B cell (primary cell): Measurements from ENCODE around the gene MYO1H. TPM values are rescaled to one million over a fixed set of nuclear protein-coding genes. Genes with fewer than 3 reads are reported as not detected.
"Not testable (repeated sequence)": the region's sequence is repeated elsewhere in the genome, so short reads cannot be mapped to it uniquely, and the experiment has no call there.

ENCODE experiments used
- ATAC-seq: fragments of 200-7000 bp; cut with Tn5 transposase; one replicate; pipeline ENCODE4 v1.10.0; 2021; ENCODE audit warnings: low read depth, mild to moderate bottlenecking, moderate number of reproducible peaks, moderate library complexity
- CTCF ChIA-PET: fragments of 350-600 bp; sonication (Branson Sonifier 250); formaldehyde crosslinking; loops from one replicate; lab custom pipeline; 2021; ENCODE audit warnings: antibody characterized with exemption, inconsistent platforms; lab: Charles Lee
- POLR2A ChIA-PET: fragments of 350-600 bp; sonication (Branson Sonifier 250); formaldehyde crosslinking; loops from one replicate; lab custom pipeline; 2021; ENCODE audit warnings: antibody characterized with exemption; lab: Charles Lee
- DNase-seq: peaks from one replicate; pipeline ENCODE4 v3.0.0; 2013
- H2AFZ ChIP-seq: 2 replicates; pipeline ENCODE4 v1.6.1; 2012; ENCODE audit warnings: mild to moderate bottlenecking, low read depth, low read length; ENCODE audit not compliant: insufficient read depth, poor library complexity, severe bottlenecking
- H3K27ac ChIP-seq, 2 donors: 1 replicate in 1 of 2; 2 replicates in 1 of 2; pipeline ENCODE4 v1.5.1; 2012 to 2013; ENCODE audit warnings: low read length in 2 of 2, mild to moderate bottlenecking in 2 of 2, moderate library complexity in 1 of 2
- H3K27me3 ChIP-seq, 4 experiments: fragments of 200-600 bp in 1 of 4; sonication (generic) in 1 of 4; replicated peaks in 1 of 4; 1 replicate in 2 of 4; 2 replicates in 2 of 4; pipeline versions ENCODE4 v1.6.1 to v1.7.0; 2013 to 2016; ENCODE audit warnings: low read length in 3 of 4, mild to moderate bottlenecking in 2 of 4, mixed read lengths in 1 of 4, moderate library complexity in 1 of 4; ENCODE audit not compliant: insufficient read depth in 4 of 4, control insufficient read depth in 3 of 4; ENCODE audit errors: control extremely low read depth in 1 of 4
- H3K36me3 ChIP-seq, 2 experiments: replicated peaks in 1 of 2; 1 replicate in 1 of 2; 2 replicates in 1 of 2; pipeline versions ENCODE4 v1.6.1 to v1.7.1; 2013; ENCODE audit warnings: low read length in 1 of 2; ENCODE audit not compliant: insufficient read depth in 2 of 2, control insufficient read depth in 1 of 2; ENCODE audit errors: control extremely low read depth in 1 of 2, extremely low read depth in 1 of 2
- H3K4me1 ChIP-seq, 2 donors: fragments of 200-600 bp in 1 of 2; sonication (generic) in 1 of 2; 1 replicate in 1 of 2; 2 replicates in 1 of 2; pipeline versions ENCODE4 v1.5.1 to v1.6.1; 2013 to 2017; ENCODE audit warnings: low read length in 2 of 2; ENCODE audit not compliant: control insufficient read depth in 2 of 2, insufficient read depth in 2 of 2
- H3K4me2 ChIP-seq: replicated peaks from 2 replicates; pipeline ENCODE3; 2012; ENCODE audit warnings: mild to moderate bottlenecking, low read depth, low read length; ENCODE audit not compliant: poor library complexity, severe bottlenecking
- H3K4me3 ChIP-seq, 5 experiments: fragments of 200-600 bp in 1 of 5; sonication (generic) in 1 of 5; 1 replicate in 3 of 5; 2 replicates in 2 of 5; pipeline versions ENCODE4 v1.5.1 to v1.7.0; 2011 to 2016; ENCODE audit warnings: low read length in 4 of 5, mild to moderate bottlenecking in 4 of 5, low read depth in 2 of 5, control low read depth in 1 of 5, moderate library complexity in 1 of 5; ENCODE audit not compliant: insufficient read depth in 1 of 5; ENCODE audit errors: control extremely low read depth in 1 of 5, extremely low read depth in 1 of 5
- H3K79me2 ChIP-seq: fragments of 200-600 bp; sonication (generic); one replicate; pipeline ENCODE4 v1.6.0; 2016; ENCODE audit warnings: low read length; ENCODE audit not compliant: control insufficient read depth, insufficient read depth
- H3K9ac ChIP-seq: fragments of 200-600 bp; sonication (generic); 2 replicates; pipeline ENCODE4 v1.6.1; 2017; ENCODE audit warnings: mild to moderate bottlenecking, low read length, moderate library complexity
- H3K9me3 ChIP-seq, 3 donors: one replicate each; pipeline versions ENCODE4 v1.6.1 to v1.7.1; 2013; ENCODE audit warnings: low read length in 2 of 3; ENCODE audit not compliant: control insufficient read depth in 2 of 3, insufficient read depth in 1 of 3; ENCODE audit errors: control extremely low read depth in 1 of 3
- H4K20me1 ChIP-seq: 2 replicates; pipeline ENCODE4 v1.6.0; 2012; ENCODE audit warnings: mild to moderate bottlenecking, low read length; ENCODE audit not compliant: insufficient read depth, control insufficient read depth, poor library complexity, severe bottlenecking
- H3K27ac Mint-ChIP-seq: one replicate; pipeline ENCODE4 v1.8.0; 2021; ENCODE audit warnings: mixed read lengths
- H3K27me3 Mint-ChIP-seq: one replicate; pipeline ENCODE4 v1.8.0; 2021; ENCODE audit warnings: mixed read lengths
- H3K4me1 Mint-ChIP-seq: one replicate; pipeline ENCODE4 v1.8.0; 2021; ENCODE audit warnings: mixed read lengths
- H3K4me3 Mint-ChIP-seq: one replicate; pipeline ENCODE4 v1.8.0; 2021; ENCODE audit warnings: mixed read lengths
- H3K9me3 Mint-ChIP-seq: one replicate; pipeline ENCODE4 v1.8.0; 2022; ENCODE audit warnings: mixed read lengths; ENCODE audit not compliant: insufficient read depth
- EZH2 ChIP-seq: IDR thresholded peaks from 2 replicates; pipeline ENCODE4 v1.6.1; 2012; ENCODE audit warnings: borderline replicate concordance, low read depth, mild to moderate bottlenecking, moderate library complexity, low read length; ENCODE audit not compliant: insufficient read depth, poor library complexity, severe bottlenecking
- WGBS: methylation state at CpG from one replicate; pipeline ENCODE4 v1.1.5; 2013; ENCODE audit warnings: missing lambda C conversion rate; ENCODE audit not compliant: insufficient coverage; 5-methylcytosine and 5-hydroxymethylcytosine counted together
- intact Hi-C: fragments of 100-400 bp; cut with micrococcal nuclease; formaldehyde crosslinking; loops from one replicate; pipeline ENCODE4 v1.10.0; 2022
- polyA plus RNA-seq: library from polyadenylated mRNA; depleted of rRNA; stranded (reverse); fragments of >200 nt; gene quantifications from 2 replicates; pipeline ENCODE4 v1.2.3, GENCODE V29; 2012
- total RNA-seq, 2 donors: library from RNA; stranded (reverse); fragments of 120-200 nt in 1 of 2; gene quantifications; 1 replicate in 1 of 2; 2 replicates in 1 of 2; pipeline versions ENCODE4 v1.2.3 to v1.2.4, GENCODE V29; 2013 to 2022
- TF ChIP-seq, protein P1 (sequence below): fragments of 200-600 bp; IDR thresholded peaks from one replicate; pipeline ENCODE4 v1.8.0; 2022; ENCODE audit warnings: antibody characterized with exemption, mild to moderate bottlenecking

MYO1H gene
- total and polyA plus RNA-seq, 2 donors (not counting 1 experiment from before 2014, with no cell fraction given), result not detected

DNA sequence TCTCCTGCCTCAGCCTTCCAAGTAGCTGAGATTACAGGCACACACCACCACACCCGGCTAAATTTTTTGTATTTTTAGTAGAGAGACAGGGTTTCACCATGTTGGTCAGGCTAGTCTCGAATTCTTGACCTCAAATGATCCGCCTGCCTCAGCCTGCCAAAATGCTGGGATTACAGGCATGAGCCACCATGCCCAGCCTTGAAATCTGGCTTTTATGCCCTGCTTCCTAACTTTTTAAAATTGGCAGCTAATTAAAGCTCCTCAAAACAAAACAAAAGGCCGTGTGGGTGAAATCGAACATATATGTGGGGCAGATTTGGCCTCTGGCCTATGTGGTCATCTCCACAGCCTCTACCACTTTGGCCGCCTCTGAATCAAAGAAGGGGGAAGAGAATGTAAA is 91.5 kb downstream of the MYO1H start:
- ATAC-seq (no peak), DNase-seq (no peak)
- WGBS, result 92% methylated on average over 2 of the region's 6 CpGs
- TF ChIP-seq EZH2, result no peak
- TF ChIP-seq, protein P1, sequence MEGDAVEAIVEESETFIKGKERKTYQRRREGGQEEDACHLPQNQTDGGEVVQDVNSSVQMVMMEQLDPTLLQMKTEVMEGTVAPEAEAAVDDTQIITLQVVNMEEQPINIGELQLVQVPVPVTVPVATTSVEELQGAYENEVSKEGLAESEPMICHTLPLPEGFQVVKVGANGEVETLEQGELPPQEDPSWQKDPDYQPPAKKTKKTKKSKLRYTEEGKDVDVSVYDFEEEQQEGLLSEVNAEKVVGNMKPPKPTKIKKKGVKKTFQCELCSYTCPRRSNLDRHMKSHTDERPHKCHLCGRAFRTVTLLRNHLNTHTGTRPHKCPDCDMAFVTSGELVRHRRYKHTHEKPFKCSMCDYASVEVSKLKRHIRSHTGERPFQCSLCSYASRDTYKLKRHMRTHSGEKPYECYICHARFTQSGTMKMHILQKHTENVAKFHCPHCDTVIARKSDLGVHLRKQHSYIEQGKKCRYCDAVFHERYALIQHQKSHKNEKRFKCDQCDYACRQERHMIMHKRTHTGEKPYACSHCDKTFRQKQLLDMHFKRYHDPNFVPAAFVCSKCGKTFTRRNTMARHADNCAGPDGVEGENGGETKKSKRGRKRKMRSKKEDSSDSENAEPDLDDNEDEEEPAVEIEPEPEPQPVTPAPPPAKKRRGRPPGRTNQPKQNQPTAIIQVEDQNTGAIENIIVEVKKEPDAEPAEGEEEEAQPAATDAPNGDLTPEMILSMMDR, result no peak
- Mint-ChIP-seq H3K4me1 (no peaks in the 10 kb centered on the region), H3K9me3 (no peaks in the 10 kb centered on the region), H3K27ac (no peak overlapping the region), H3K27me3 (no peaks in the 10 kb centered on the region), H3K4me3 (no peak overlapping the region)
- ChIA-PET POLR2A (no interaction called here), CTCF (interaction anchor here (0.6 kb wide), 1 partner anchor 12 kb away, joined by 4 read pairs; no protein-coding TSS in a partner anchor)
- no peaks in the 10 kb centered on the region for H3K27me3 ChIP-seq
- H3K27ac ChIP-seq, result no peak overlapping the region
- no peaks in the 10 kb centered on the region for H3K4me1 ChIP-seq
- no peak overlapping the region for H3K4me3 ChIP-seq
- H3K36me3 ChIP-seq, result no peaks in the 10 kb centered on the region
- H2AFZ ChIP-seq, result no peak overlapping the region
- no peaks in the 10 kb centered on the region for H3K9me3 ChIP-seq
- no peaks in the 10 kb centered on the region for H3K79me2 ChIP-seq
- no peak overlapping the region for H3K4me2 ChIP-seq
- intact Hi-C loops, result no loop called here
- no peaks in the 10 kb centered on the region for H4K20me1 ChIP-seq
- H3K9ac ChIP-seq, result no peak overlapping the region

DNA sequence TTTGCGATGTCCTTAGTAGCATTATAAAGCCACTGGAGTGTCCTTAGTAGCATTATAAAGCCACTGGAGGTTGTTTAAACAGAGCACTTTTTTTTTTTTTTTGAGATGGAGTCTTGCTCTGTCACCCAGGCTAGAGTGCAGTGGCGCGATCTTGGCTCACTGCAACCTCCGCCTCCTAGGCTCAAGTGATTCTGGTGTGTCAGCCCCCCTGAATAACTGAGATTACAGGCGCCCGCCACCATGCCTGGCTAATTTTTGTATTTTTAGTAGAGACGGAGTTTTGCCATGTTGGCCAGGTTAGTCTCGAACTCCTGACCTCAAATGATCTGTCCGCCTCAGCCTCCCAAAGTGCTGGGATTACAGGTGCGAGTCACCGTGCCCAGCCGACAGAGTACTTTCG is 92.3 kb downstream of the MYO1H start:
- POLR2A ChIA-PET, intact Hi-C loops, H3K36me3 ChIP-seq, H3K79me2 ChIP-seq, H3K4me1 ChIP-seq, H3K4me2 ChIP-seq, H3K27me3 ChIP-seq, H3K9ac ChIP-seq, H2AFZ ChIP-seq, H3K27me3 Mint-ChIP-seq, H3K4me1 Mint-ChIP-seq, H3K4me3 ChIP-seq, DNase-seq, H3K4me3 Mint-ChIP-seq, H3K27ac Mint-ChIP-seq, H3K27ac ChIP-seq, H4K20me1 ChIP-seq, H3K9me3 ChIP-seq, ATAC-seq, CTCF ChIA-PET, H3K9me3 Mint-ChIP-seq: not testable (repeated sequence)
- WGBS, result 98% methylated on average over 12 of the region's 13 CpGs
